HG02763 (cell line): ENCODE measurements around the gene TFEB.

Experiments
- ATAC-seq: cut with Tn5 transposase; IDR thresholded peaks from one replicate; pipeline ENCODE4 v1.9.1; 2021; ENCODE audit warnings: mild to moderate bottlenecking, moderate library complexity; ENCODE audit not compliant: unreplicated experiment

TFEB gene

GRCh38 chr6:41655176-41655575, 80.2 kb downstream of the TFEB start:
- ATAC-seq = no peak

GRCh38 chr6:41654698-41655151, 80.7 kb downstream of the TFEB start:
- no peak for ATAC-seq

GRCh38 chr6:41654151-41654697, 81.2 kb downstream of the TFEB start:
- ATAC-seq = no peak

GRCh38 chr6:41653691-41654090, 81.7 kb downstream of the TFEB start:
- ATAC-seq = no peak

GRCh38 chr6:41652866-41653652, 82.3 kb downstream of the TFEB start:
- ATAC-seq = no peak

- no peak for ATAC-seq
Observed at GRCh38 chr6:41651962-41652657, 83.3 kb downstream of the TFEB start.

GRCh38 chr6:41651246-41651961, 84.0 kb downstream of the TFEB start:
- ATAC-seq = no peak

- no peak for ATAC-seq
Observed at GRCh38 chr6:41650120-41650519, 85.3 kb downstream of the TFEB start.

- ATAC-seq = no peak
Observed at GRCh38 chr6:41649596-41649995, 85.8 kb downstream of the TFEB start.

- no peak for ATAC-seq
Observed at GRCh38 chr6:41648921-41649320, 86.5 kb downstream of the TFEB start.

- ATAC-seq = no peak
Observed at GRCh38 chr6:41648070-41648585, 87.3 kb downstream of the TFEB start.

GRCh38 chr6:41647061-41647511, 88.3 kb downstream of the TFEB start:
- ATAC-seq = no peak

GRCh38 chr6:41646026-41646795, 89.2 kb downstream of the TFEB start:
- no peak for ATAC-seq

GRCh38 chr6:41645007-41645618, 90.3 kb downstream of the TFEB start:
- ATAC-seq = no peak

GRCh38 chr6:41644297-41644879, 91.0 kb downstream of the TFEB start:
- ATAC-seq = no peak

GRCh38 chr6:41643899-41644269, 91.5 kb downstream of the TFEB start:
- ATAC-seq = no peak

GRCh38 chr6:41642960-41643898, 92.2 kb downstream of the TFEB start:
- ATAC-seq = no peak
